ENCODE data around the gene UBASH3A.

UBASH3A gene, protein sequence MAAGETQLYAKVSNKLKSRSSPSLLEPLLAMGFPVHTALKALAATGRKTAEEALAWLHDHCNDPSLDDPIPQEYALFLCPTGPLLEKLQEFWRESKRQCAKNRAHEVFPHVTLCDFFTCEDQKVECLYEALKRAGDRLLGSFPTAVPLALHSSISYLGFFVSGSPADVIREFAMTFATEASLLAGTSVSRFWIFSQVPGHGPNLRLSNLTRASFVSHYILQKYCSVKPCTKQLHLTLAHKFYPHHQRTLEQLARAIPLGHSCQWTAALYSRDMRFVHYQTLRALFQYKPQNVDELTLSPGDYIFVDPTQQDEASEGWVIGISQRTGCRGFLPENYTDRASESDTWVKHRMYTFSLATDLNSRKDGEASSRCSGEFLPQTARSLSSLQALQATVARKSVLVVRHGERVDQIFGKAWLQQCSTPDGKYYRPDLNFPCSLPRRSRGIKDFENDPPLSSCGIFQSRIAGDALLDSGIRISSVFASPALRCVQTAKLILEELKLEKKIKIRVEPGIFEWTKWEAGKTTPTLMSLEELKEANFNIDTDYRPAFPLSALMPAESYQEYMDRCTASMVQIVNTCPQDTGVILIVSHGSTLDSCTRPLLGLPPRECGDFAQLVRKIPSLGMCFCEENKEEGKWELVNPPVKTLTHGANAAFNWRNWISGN

DNA sequence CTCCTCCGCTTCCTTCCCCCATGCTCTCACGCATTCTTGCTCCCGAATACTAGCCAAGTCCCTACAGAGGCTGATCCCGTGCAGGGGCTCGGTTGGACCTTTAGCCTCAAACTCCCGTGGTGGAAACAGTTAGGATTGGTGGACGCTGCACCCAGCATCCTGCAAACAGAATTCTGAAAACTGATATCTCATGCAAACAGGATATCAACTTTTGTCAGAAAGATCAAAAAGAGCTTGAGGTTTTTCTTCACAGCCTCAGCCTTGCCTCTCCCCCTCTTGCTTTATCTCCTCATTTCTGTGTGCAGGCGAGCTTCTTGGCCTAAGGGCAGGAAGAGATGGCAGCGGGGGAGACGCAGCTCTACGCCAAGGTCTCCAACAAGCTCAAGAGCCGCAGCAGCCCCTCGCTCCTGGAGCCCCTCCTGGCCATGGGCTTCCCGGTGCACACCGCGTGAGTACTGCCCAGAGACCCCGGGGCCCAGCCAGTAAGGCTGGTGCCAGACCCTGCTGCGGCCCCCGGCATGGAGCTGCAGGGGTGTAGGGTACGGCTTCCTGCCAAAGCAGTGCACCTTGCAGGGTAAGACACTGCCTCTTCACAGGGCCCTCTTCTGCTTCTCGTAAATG lies at the start of gene UBASH3A:
TSS of gene UBASH3A (plus strand) at position 292 of the 621 bp plus-strand sequence. CDS start at position 336, 44 bp downstream.
- no peak for DNase-seq

DNA sequence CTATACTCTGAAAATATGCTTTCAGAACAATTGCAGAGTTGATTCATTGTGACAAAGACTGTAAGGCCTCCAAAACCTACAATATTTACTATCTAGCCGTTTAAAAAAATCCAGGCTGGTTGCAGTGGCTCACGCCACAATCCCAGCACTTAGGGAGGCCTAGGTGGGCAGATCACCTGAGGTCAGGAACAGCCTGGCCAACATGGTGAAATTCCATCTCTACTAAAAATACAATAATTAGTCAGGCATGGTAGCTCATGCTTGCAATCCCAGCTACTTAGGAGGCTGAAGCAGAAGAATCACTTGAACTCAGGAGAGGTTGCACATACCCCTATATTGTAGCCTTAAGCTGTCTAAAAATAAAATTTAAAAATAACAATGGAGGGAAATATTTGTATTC lies 47.7 kb upstream of the UBASH3A start:
- DNase-seq: no peak

DNA sequence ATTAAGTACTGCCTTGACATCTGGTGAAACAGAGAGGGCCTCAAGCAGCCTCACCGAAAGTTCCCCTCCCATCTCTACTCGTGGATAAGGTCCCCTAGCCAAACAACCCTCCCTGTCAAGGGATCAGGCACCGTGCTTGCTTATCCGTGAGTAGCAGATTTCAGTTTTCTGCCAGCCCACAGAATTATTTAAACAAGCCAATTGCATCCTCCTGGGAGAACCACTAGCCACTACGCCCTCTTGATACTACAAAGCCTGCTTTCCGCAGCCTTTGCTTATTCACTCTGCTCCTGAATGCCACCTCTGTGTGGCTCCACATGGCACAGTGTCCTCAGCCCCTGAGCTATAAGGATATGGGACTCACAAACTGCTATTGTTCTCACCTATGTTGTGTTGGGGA lies 47.1 kb upstream of the UBASH3A start:
- no peak for DNase-seq

- no peak for DNase-seq
Measured at GRCh38 chr21:42357307-42357706, 46.4 kb upstream of the UBASH3A start.

GRCh38 chr21:42358261-42358660 lies 45.4 kb upstream of the UBASH3A start:
- DNase-seq: no peak

GRCh38 chr21:42358937-42359336 lies 44.8 kb upstream of the UBASH3A start:
- no peak for DNase-seq

DNA sequence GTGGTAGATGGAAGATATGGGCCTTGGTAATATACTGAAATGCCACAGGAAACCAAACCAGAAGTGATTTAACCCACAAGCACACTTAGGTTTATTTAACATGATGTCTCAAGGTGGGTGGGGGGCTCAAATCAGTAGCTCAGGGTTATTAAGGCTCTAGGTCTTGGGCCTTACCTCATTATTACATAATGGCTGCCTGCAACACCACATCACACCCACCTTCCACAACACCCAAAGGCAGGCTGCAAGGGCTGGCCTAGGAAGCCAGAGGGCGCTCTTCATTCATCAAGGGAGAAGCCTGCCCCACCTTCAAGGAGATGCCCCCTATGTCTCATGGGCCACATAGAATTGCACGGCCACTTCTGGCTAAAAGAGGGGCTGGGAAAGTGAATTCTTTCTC lies 43.4 kb upstream of the UBASH3A start:
- no peak for DNase-seq

DNA sequence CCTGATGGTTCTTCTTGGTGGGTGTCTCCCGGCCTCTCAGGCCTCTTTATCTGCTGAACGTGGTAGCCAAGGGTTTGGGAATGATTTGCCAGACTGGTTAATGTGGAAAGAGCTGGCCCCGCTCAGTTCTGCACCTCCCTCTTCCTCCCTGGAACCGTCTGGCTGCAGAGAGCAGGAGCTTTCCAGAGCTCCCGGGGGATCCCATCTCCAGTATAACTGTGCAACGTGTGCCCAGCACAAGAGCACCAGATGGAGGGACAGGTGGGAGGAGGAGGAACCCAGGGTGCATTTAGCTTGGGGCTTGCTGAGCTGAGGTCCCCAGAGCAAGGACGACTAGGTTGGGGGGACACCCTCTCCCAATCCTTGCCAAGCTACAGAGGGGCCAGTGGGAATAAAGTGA lies 42.4 kb upstream of the UBASH3A start:
- DNase-seq: no peak

GRCh38 chr21:42362198-42362597 lies 41.5 kb upstream of the UBASH3A start:
- no peak for DNase-seq

GRCh38 chr21:42362700-42363099 lies 41.0 kb upstream of the UBASH3A start:
- no peak for DNase-seq

- DNase-seq: no peak
Measured at GRCh38 chr21:42363312-42363711, 40.4 kb upstream of the UBASH3A start.

GRCh38 chr21:42364304-42364865 lies 39.3 kb upstream of the UBASH3A start:
- DNase-seq: peak; percentile 6

DNA sequence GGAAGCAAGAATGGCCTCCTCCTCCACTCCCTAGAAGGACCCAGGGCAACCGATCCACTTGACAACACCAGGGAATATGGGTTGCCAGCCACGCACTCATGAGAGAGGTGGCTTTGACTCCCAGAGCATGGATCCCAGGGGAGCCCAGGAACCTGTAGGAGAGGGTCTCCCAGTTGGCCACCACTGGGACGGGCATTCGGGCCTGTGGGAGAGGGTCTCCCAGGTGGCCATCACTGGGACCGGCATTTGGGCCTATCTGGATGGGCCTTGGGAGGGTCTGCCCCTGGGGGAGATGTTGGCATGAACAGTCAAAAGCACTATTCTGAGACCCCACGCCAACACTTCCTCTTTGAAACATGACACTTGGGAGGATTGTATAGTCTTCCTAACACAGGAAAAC lies 37.9 kb upstream of the UBASH3A start:
- DNase-seq: no peak

DNA sequence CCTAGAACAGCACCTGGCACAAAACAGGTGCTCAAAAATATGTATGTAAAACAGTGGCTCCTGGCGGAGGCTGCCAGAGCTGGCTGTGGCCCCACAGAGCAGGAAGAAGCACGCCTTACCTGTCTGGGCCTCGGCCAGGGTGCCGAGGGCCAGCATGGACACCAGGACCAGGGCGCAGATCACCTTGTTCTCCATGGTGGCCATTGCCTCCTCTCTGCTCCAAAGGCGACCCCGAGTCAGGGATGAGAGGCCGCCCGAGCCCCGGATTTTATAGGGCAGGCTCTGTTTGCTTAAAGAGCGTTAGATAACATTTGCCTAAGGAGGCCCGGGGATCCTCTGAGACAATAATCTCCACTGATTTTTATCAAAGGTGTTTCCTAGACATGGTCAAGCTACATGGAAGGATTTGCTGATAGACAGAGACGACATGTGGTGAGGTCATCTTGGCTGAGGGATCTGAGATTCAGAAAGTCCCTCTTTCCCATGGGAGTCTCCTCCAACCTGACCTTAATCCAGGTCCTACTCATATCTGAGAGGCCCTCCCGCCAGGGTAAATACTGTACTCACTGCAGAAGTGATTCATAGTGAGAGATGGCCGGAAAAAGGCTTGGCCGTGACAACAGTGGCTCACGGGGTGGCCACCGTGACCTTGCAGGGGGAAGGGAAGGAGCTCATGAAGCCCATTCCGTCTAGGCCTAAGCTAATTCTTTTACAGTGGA lies 37.3 kb upstream of the UBASH3A start, which contains the start of gene TFF1:
TSS of gene TFF1 (minus strand) at position 244 of the 719 bp plus-strand sequence. CDS start at position 204, 40 bp downstream.
- no peak for DNase-seq

GRCh38 chr21:42367367-42368165 lies 36.1 kb upstream of the UBASH3A start:
- no peak for DNase-seq

- no peak for DNase-seq
Measured at GRCh38 chr21:42369821-42370220, 33.9 kb upstream of the UBASH3A start.

DNA sequence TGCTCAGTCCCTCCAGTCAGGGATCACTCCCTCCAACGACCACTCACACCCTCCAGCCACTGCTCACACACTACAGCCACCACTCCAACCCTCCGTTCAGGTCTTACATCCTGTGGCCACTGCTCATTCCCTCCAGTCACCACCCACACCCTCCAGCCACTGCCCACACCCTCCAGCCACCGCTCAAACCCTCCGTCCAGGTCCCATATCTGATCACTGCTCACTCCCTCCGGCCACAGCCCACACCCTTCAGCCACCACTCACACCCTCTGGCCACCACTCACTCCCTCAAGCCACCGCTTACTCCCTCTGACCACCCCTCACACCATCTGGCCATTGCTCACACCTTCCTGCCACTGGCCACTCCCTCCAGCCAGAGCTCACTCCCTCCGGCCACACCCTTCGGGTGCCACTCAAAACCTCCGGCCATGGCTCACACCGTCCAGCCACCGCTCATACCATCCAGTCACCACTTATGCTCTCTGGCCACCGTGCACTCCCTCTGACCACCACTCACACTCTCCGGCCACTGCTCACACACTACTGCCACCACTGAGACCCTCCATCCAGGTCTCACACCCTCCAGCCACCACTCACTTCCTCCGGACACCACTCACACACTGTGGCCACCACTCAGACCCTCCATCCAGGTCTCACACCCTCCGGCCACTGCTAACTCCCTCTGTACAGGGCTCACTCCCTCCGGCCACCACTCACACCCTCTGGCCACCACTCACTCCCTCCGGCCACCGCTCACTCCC lies 32.6 kb upstream of the UBASH3A start:
- DNase-seq: no peak

- no peak for DNase-seq
Measured at GRCh38 chr21:42373196-42373907, 30.4 kb upstream of the UBASH3A start.

DNA sequence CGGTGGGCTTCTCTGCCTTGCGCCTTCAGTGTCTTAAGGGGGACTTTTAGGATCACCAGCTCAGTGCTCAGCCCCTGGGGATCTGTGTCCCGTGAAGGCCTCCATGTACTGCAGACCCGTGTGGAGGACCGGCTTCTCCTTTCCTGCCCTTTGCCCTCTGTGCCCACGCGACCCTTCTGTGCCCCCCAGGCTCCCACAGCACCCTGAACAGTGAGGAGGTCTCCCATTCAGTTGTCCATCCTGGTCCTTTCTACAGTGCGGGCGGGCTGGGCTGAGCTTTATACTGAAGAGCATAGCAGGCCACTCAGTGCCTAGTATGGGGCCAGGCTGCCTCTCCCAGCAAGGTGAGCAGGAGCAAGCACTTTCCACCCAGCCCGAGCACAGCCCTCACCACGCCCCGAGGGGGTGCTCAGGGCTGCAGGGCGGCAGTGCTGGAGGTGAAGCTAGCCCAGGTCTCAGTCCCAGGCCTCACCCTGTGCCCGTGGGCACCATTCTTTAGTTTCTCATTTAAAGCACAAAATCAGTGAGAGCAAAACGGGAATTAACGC lies 29.7 kb upstream of the UBASH3A start:
- DNase-seq: no peak

DNA sequence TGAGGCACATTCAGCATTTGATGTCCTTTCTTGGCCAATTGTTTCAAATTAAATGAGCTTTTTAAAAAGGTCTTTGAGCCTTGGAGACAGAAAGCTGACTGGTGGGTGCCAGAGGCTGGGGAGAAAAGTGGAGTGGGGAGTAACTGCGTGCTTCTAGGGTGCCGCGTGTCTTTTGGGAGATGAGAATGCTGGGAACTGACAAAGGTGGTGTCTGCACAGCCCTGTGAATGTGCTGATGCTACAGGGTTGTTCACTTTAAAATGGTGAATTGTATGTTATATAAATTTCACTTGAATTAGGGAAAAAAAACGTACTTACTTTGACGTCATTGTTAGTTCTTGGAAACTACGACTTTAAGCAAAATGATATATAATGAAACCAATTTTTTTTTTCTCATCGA lies 29.2 kb upstream of the UBASH3A start:
- no peak for DNase-seq
